ENCODE measurements around the gene DPCD. TPM values are rescaled to one million over a fixed set of nuclear protein-coding genes. Genes with fewer than 3 reads are reported as not detected.

Gene DPCD
- total and polyA plus RNA-seq, 2 of the 8 experiments (the other 6 are each of a cell fraction or from before 2014, with no cell fraction given): 21.2 to 31.4 TPM

DNA sequence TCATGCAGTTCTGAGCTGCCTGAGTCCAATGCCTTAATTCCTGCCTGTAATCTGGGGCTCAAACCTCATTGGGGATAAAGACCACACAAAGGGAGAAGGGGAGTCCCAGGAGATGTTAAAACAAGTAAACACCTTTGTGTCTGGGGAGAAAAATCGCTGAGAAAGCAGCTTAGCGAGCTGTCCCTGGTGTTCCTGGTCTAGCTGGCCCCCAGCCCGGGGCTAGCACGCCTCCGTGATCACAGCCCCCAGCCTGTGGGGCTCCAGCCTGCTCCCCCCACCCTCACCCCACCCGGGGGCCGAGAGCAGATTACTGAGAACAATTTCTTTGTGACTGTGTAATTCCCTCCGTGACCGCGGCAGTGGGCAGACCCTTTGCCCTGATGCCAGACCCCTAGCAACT, 24.8 kb downstream of the DPCD start (continued):
- TF ChIP-seq SP2 (IDR thresholded peaks at IDR 0.05; ENCODE audit: low read length) (no peak), EZH2 (IDR thresholded peaks at IDR 0.05; ENCODE audit: low read depth, low read length, severe bottlenecking) (no peak), BACH1 (IDR thresholded peaks at IDR 0.05; ENCODE audit: low read length) (no peak)
- TF ChIP-seq, protein P1, sequence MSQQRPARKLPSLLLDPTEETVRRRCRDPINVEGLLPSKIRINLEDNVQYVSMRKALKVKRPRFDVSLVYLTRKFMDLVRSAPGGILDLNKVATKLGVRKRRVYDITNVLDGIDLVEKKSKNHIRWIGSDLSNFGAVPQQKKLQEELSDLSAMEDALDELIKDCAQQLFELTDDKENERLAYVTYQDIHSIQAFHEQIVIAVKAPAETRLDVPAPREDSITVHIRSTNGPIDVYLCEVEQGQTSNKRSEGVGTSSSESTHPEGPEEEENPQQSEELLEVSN (IDR thresholded peaks at IDR 0.05): no peak

Measured in H1 (cell line).